Caco-2 (cell line): ENCODE data around the gene HOXB4. TPM values are rescaled to one million over a fixed set of nuclear protein-coding genes. Genes with fewer than 3 reads are reported as not detected.

ENCODE experiments used
- BruUV-seq: library from RNA; stranded (reverse); fragments of 400-500 nt; replicated peaks from 2 replicates; lab custom pipeline; 2021; lab: Mats Ljungman, UMichigan
- CTCF ChIA-PET: fragments of 300-600 bp; sonication (Branson Sonifier 250); formaldehyde crosslinking; loops from one replicate; lab custom pipeline; 2022; ENCODE audit warnings: antibody characterized with exemption; lab: Charles Lee
- POLR2A ChIA-PET: fragments of 300-600 bp; sonication (Branson Sonifier 250); formaldehyde crosslinking; loops from one replicate; lab custom pipeline; 2022; ENCODE audit warnings: antibody characterized with exemption; lab: Charles Lee
- DNase-seq, 2 experiments: peaks; one replicate each; pipeline versions ENCODE4 v3.0.0 to v3.0.0-alpha.2; 2020 to 2022
- H3K27me3 ChIP-seq: replicated peaks from 2 replicates; pipeline ENCODE4 v1.6.0; 2011; ENCODE audit warnings: low read length; ENCODE audit not compliant: control insufficient read depth, insufficient read depth
- H3K36me3 ChIP-seq: 2 replicates; pipeline ENCODE4 v1.5.1; 2011; ENCODE audit warnings: low read length; ENCODE audit not compliant: control insufficient read depth, insufficient read depth
- H3K4me1 ChIP-seq: fragments of 250-450 bp; sonication (Bioruptor Pico); 2 replicates; pipeline ENCODE4 v1.5.1; 2020; ENCODE audit warnings: mild to moderate bottlenecking
- H3K4me3 ChIP-seq: 2 replicates; pipeline ENCODE4 v1.5.1; 2011; ENCODE audit warnings: low read depth, mild to moderate bottlenecking, control low read depth, low read length
- H3K9me3 ChIP-seq: fragments of 250-450 bp; sonication (Bioruptor Pico); 2 replicates; pipeline ENCODE4 v1.5.1; 2020; ENCODE audit warnings: mild to moderate bottlenecking, moderate library complexity
- H3K27ac Mint-ChIP-seq: one replicate; pipeline ENCODE4 v1.8.0; 2022; ENCODE audit warnings: mixed read lengths; ENCODE audit not compliant: unreplicated experiment
- H3K27me3 Mint-ChIP-seq: one replicate; pipeline ENCODE4 v1.8.0; 2022; ENCODE audit warnings: mixed read lengths; ENCODE audit not compliant: insufficient read depth, unreplicated experiment
- H3K36me3 Mint-ChIP-seq: one replicate; pipeline ENCODE4 v1.8.0; 2022; ENCODE audit warnings: mild to moderate bottlenecking, mixed read lengths; ENCODE audit not compliant: insufficient read depth, unreplicated experiment
- H3K4me1 Mint-ChIP-seq: one replicate; pipeline ENCODE4 v1.8.0; 2022; ENCODE audit warnings: low read depth, mixed read lengths; ENCODE audit not compliant: unreplicated experiment
- H3K4me3 Mint-ChIP-seq: one replicate; pipeline ENCODE4 v1.8.0; 2022; ENCODE audit warnings: mild to moderate bottlenecking, moderate library complexity, mixed read lengths; ENCODE audit not compliant: unreplicated experiment
- H3K9me3 Mint-ChIP-seq: one replicate; pipeline ENCODE4 v1.8.0; 2022; ENCODE audit warnings: mixed read lengths; ENCODE audit not compliant: unreplicated experiment
- intact Hi-C: fragments of 100-400 bp; cut with micrococcal nuclease; formaldehyde crosslinking; loops from one replicate; pipeline ENCODE4 v1.10.0; 2022; ENCODE audit not compliant: unreplicated experiment
- total RNA-seq: library from RNA; stranded (reverse); gene quantifications from 2 replicates; pipeline ENCODE4 v1.2.3, GENCODE V29; 2022
- TF ChIP-seq, protein P1 (sequence below), 2 experiments: fragments of 200-600 bp in 1 of 2; IDR thresholded peaks; 1 replicate in 1 of 2; 2 replicates in 1 of 2; pipeline versions ENCODE4 v1.5.1 to v1.8.0; 2011 to 2022; ENCODE audit warnings: antibody characterized with exemption in 1 of 2, control low read depth in 1 of 2, inconsistent platforms in 1 of 2, low read depth in 1 of 2, low read length in 1 of 2, mild to moderate bottlenecking in 1 of 2, moderate library complexity in 1 of 2; ENCODE audit not compliant: insufficient read depth in 1 of 2, severe bottlenecking in 1 of 2, unreplicated experiment in 1 of 2

Gene HOXB4
- total RNA-seq, 1 experiment from 2014 or later = 3.4 TPM

GRCh38 chr17:48574505-48575065, 3.6 kb downstream of the HOXB4 start:
- Mint-ChIP-seq H3K36me3 (peaks cover 4% of the 10 kb centered on the region), H3K4me1 (peaks cover 9% of the 10 kb centered on the region), H3K27ac (no peak overlapping the region), H3K4me3 (no peak overlapping the region), H3K27me3 (peaks cover 9% of the 10 kb centered on the region), H3K9me3 (no peaks in the 10 kb centered on the region)
- ChIA-PET POLR2A (no interaction called here), CTCF (interaction anchor here (0.6 to 1.2 kb wide), 3 partner anchors 28 to 73 kb away, joined by 3 to 11 read pairs (median 8); no protein-coding TSS in a partner anchor)
- H3K27me3 ChIP-seq = peaks cover 2% of the 10 kb centered on the region; the same call in 1 of the 2 replicates
- TF ChIP-seq, protein P1, sequence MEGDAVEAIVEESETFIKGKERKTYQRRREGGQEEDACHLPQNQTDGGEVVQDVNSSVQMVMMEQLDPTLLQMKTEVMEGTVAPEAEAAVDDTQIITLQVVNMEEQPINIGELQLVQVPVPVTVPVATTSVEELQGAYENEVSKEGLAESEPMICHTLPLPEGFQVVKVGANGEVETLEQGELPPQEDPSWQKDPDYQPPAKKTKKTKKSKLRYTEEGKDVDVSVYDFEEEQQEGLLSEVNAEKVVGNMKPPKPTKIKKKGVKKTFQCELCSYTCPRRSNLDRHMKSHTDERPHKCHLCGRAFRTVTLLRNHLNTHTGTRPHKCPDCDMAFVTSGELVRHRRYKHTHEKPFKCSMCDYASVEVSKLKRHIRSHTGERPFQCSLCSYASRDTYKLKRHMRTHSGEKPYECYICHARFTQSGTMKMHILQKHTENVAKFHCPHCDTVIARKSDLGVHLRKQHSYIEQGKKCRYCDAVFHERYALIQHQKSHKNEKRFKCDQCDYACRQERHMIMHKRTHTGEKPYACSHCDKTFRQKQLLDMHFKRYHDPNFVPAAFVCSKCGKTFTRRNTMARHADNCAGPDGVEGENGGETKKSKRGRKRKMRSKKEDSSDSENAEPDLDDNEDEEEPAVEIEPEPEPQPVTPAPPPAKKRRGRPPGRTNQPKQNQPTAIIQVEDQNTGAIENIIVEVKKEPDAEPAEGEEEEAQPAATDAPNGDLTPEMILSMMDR (IDR thresholded peaks at IDR 0.05; ENCODE audit: insufficient read depth in 1 of 2, low read depth in 1 of 2, low read length in 1 of 2, severe bottlenecking in 1 of 2, unreplicated experiment in 1 of 2) = no peak
- H3K9me3 ChIP-seq = no peaks in the 10 kb centered on the region
- H3K4me1 ChIP-seq = peaks cover 29% of the 10 kb centered on the region
- H3K36me3 ChIP-seq = no peaks in the 10 kb centered on the region
- no peak for DNase-seq
- intact Hi-C loops = no loop called here
- BruUV-seq = no TSS peak
- no peak overlapping the region for H3K4me3 ChIP-seq

- TF ChIP-seq, protein P1 (IDR thresholded peaks at IDR 0.05; ENCODE audit: insufficient read depth in 1 of 2, low read depth in 1 of 2, low read length in 1 of 2, severe bottlenecking in 1 of 2, unreplicated experiment in 1 of 2) = no peak
- no peaks in the 10 kb centered on the region for H3K36me3 Mint-ChIP-seq
- CTCF ChIA-PET = no interaction called here
- H3K4me3 Mint-ChIP-seq = no peak overlapping the region
- no peak overlapping the region for H3K27ac Mint-ChIP-seq
- H3K4me1 Mint-ChIP-seq = no peaks in the 10 kb centered on the region
- Histone ChIP-seq H3K36me3 (no peaks in the 10 kb centered on the region), H3K4me3 (no peak overlapping the region), H3K9me3 (no peaks in the 10 kb centered on the region), H3K4me1 (peaks cover 18% of the 10 kb centered on the region), H3K27me3 (no peaks in the 10 kb centered on the region)
- POLR2A ChIA-PET = interaction anchor here (0.6 kb wide), 1 partner anchor 8 kb away, joined by 9 read pairs; no protein-coding TSS in a partner anchor
- H3K9me3 Mint-ChIP-seq = no peaks in the 10 kb centered on the region
- intact Hi-C loops = no loop called here
- H3K27me3 Mint-ChIP-seq = no peaks in the 10 kb centered on the region
- DNase-seq = no peak
- BruUV-seq = no TSS peak
These were observed 6.2 kb downstream of the HOXB4 start for GRCh38 chr17:48571826-48572417.

DNA sequence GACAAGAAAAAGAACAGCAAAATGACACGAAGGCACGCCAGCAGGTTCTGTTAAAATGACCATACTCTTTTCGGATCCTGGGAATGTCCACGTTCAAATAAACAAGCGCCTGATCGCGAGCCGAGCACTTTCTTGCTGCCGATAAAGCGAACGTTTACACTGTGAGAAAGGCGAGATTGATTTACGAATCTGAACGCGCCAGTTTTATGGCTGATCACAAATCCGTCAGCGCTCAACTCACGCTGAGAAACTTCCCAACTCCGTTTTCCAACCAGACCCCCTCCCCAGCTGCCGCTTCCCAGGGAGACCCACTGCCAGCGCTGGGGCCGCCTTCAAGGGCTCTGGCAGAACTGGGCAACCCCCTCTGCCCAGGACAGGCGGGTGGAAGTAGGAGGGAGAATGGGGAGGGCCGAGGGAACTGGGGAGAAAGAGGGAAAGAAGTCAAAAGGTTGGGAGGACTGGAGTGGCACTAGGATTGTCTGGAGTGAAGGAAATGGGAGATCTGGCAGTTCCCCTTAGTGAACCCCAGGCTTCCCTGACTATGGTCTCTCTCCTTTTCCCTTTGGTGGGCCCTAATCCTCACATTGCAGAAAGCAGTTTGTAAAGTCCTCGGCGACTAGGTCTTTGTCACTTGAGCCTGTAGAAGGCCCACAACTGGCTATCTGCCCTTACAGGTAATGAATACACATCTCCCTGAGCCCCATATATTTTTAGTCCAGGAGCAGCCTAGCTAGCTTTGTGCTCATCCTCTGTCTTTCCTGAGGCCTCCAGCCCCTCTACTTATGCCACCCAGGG, 6.9 kb downstream of the HOXB4 start:
- CTCF ChIA-PET = interaction anchor here (0.6 kb wide), 1 partner anchor 504 kb away, joined by 4 read pairs; no protein-coding TSS in a partner anchor
- intact Hi-C loops = no loop called here
- H3K4me1 ChIP-seq = peaks cover 17% of the 10 kb centered on the region
- TF ChIP-seq, protein P1 (IDR thresholded peaks at IDR 0.05; ENCODE audit: insufficient read depth in 1 of 2, low read depth in 1 of 2, low read length in 1 of 2, severe bottlenecking in 1 of 2, unreplicated experiment in 1 of 2) = no peak
- no peaks in the 10 kb centered on the region for H3K9me3 Mint-ChIP-seq
- no peak overlapping the region for H3K4me3 ChIP-seq
- POLR2A ChIA-PET = interaction anchor here (0.6 kb wide), 1 partner anchor 9 kb away, joined by 9 read pairs; no protein-coding TSS in a partner anchor
- H3K36me3 ChIP-seq = no peaks in the 10 kb centered on the region
- H3K4me3 Mint-ChIP-seq = no peak overlapping the region
- no peaks in the 10 kb centered on the region for H3K27me3 ChIP-seq
- H3K9me3 ChIP-seq = no peaks in the 10 kb centered on the region
- H3K27ac Mint-ChIP-seq = no peak overlapping the region
- H3K36me3 Mint-ChIP-seq = no peaks in the 10 kb centered on the region
- BruUV-seq = no TSS peak
- no peaks in the 10 kb centered on the region for H3K4me1 Mint-ChIP-seq
- no peaks in the 10 kb centered on the region for H3K27me3 Mint-ChIP-seq
- no peak for DNase-seq
